DND-41 (cell line): ENCODE measurements around the gene SSUH2.
"Not testable (repeated sequence)": the region's sequence is repeated elsewhere in the genome, so short reads cannot be mapped to it uniquely, and the experiment has no call there.

ENCODE experiments used
- ATAC-seq: fragments of 200-7000 bp; cut with Tn5 transposase; 3 replicates; pipeline ENCODE4 v1.9.1; 2021; ENCODE audit warnings: low read depth; ENCODE audit not compliant: insufficient read depth
- DNase-seq: peaks from one replicate; pipeline ENCODE4 v3.0.0-alpha.2; 2020
- H2AFZ ChIP-seq: 2 replicates; pipeline ENCODE4 v1.6.0; 2012; ENCODE audit warnings: low read depth, low read length
- H3K27ac ChIP-seq: 2 replicates; pipeline ENCODE4 v1.5.1; 2012; ENCODE audit warnings: low read length, inconsistent platforms
- H3K27me3 ChIP-seq: fragments of 200-600 bp; sonication (generic); 2 replicates; pipeline ENCODE4 v1.6.0; 2012; ENCODE audit warnings: low read length, mild to moderate bottlenecking, inconsistent platforms; ENCODE audit not compliant: insufficient read depth, poor library complexity
- H3K36me3 ChIP-seq: 2 replicates; pipeline ENCODE4 v1.5.1; 2012; ENCODE audit warnings: low read length, inconsistent platforms; ENCODE audit not compliant: insufficient read depth
- H3K4me1 ChIP-seq: 2 replicates; pipeline ENCODE4 v1.5.1; 2012; ENCODE audit warnings: mild to moderate bottlenecking, low read length; ENCODE audit not compliant: insufficient read depth
- H3K4me2 ChIP-seq: 2 replicates; pipeline ENCODE4 v1.6.0; 2012; ENCODE audit warnings: mild to moderate bottlenecking, moderate library complexity, low read length, inconsistent platforms; ENCODE audit not compliant: insufficient read depth
- H3K4me3 ChIP-seq, 2 experiments: fragments of 200-600 bp in 1 of 2; shearing (Covaris generic) in 1 of 2; 2 replicates each; pipeline ENCODE4 v1.5.1; 2012 to 2016; ENCODE audit warnings: inconsistent platforms in 2 of 2, low read length in 2 of 2, mild to moderate bottlenecking in 2 of 2, low read depth in 1 of 2, moderate library complexity in 1 of 2
- H3K79me2 ChIP-seq: 2 replicates; pipeline ENCODE4 v1.6.0; 2012; ENCODE audit warnings: low read length, inconsistent platforms; ENCODE audit not compliant: insufficient read depth
- H3K9ac ChIP-seq: 2 replicates; pipeline ENCODE4 v1.6.0; 2012; ENCODE audit warnings: low read depth, mild to moderate bottlenecking, inconsistent platforms, low read length, moderate library complexity
- H3K9me3 ChIP-seq: 2 replicates; pipeline ENCODE4 v1.5.1; 2012; ENCODE audit warnings: low read length, moderate library complexity, mild to moderate bottlenecking, inconsistent platforms; ENCODE audit not compliant: insufficient read depth, severe bottlenecking
- H4K20me1 ChIP-seq: 2 replicates; pipeline ENCODE4 v1.6.0; 2012; ENCODE audit warnings: low read length; ENCODE audit not compliant: insufficient read depth
- EZH2 ChIP-seq: IDR thresholded peaks from 3 replicates; pipeline ENCODE4 v1.6.1; 2012; ENCODE audit warnings: borderline replicate concordance, low read depth, mild to moderate bottlenecking, moderate library complexity, low read length, inconsistent platforms; ENCODE audit not compliant: severe bottlenecking
- TF ChIP-seq, protein P1 (sequence below): IDR thresholded peaks from 2 replicates; pipeline ENCODE4 v1.5.1; 2012; ENCODE audit warnings: borderline replicate concordance, low read length, moderate library complexity, mild to moderate bottlenecking; ENCODE audit not compliant: poor library complexity, severe bottlenecking; ENCODE audit errors: extremely low read depth

Gene SSUH2

GRCh38 chr3:8644748-8645390, at the start of gene SSUH2:
SSUH2 (minus strand) TSS chr3:8644798; CDS start chr3:8644758, 40 bp downstream.
- H3K4me3 ChIP-seq: no peak within 1 kb of the TSS
- no peak within 1 kb of the TSS for H2AFZ ChIP-seq
- no peaks in the 10 kb centered on the region for H3K9me3 ChIP-seq
- H4K20me1 ChIP-seq: no peaks in the 10 kb centered on the region
- peaks cover 2% of the 10 kb centered on the region for H3K27me3 ChIP-seq
- no peak within 1 kb of the TSS for H3K9ac ChIP-seq
- H3K27ac ChIP-seq: no peak within 1 kb of the TSS
- no peak within 1 kb of the TSS for H3K4me2 ChIP-seq
- H3K4me1 ChIP-seq: no peaks in the 10 kb centered on the region
- no peak for ATAC-seq
- no peak for DNase-seq
- H3K79me2 ChIP-seq: no peaks in the 10 kb centered on the region
- TF ChIP-seq, protein P1, sequence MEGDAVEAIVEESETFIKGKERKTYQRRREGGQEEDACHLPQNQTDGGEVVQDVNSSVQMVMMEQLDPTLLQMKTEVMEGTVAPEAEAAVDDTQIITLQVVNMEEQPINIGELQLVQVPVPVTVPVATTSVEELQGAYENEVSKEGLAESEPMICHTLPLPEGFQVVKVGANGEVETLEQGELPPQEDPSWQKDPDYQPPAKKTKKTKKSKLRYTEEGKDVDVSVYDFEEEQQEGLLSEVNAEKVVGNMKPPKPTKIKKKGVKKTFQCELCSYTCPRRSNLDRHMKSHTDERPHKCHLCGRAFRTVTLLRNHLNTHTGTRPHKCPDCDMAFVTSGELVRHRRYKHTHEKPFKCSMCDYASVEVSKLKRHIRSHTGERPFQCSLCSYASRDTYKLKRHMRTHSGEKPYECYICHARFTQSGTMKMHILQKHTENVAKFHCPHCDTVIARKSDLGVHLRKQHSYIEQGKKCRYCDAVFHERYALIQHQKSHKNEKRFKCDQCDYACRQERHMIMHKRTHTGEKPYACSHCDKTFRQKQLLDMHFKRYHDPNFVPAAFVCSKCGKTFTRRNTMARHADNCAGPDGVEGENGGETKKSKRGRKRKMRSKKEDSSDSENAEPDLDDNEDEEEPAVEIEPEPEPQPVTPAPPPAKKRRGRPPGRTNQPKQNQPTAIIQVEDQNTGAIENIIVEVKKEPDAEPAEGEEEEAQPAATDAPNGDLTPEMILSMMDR: no peak
- no peak for TF ChIP-seq EZH2
- no peaks in the 10 kb centered on the region for H3K36me3 ChIP-seq

DNA sequence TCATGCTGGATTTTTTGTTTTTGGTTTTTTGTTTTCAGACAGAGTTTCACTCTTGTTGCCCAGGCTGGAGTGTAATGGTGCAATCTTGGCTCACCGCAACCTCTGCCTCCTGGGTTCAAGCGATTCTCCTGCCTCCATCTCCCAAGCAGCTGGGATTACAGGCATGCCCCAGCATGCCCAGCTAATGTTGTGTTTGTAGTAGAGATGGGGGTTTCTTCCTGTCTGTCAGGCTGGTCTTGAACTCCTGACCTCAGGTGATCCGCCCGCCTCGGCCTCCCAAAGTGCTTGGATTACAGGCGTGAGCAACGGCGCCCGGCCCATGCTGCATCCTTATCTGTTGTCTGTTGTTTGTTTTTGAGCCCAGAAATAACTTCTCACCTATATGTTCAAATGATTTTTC, 46.7 kb upstream of the SSUH2 start:
- H2AFZ ChIP-seq, DNase-seq, H3K4me2 ChIP-seq, H3K36me3 ChIP-seq, ATAC-seq, H3K4me3 ChIP-seq, H3K9me3 ChIP-seq, H3K27me3 ChIP-seq, H3K9ac ChIP-seq, H3K4me1 ChIP-seq, H3K27ac ChIP-seq, H3K79me2 ChIP-seq, H4K20me1 ChIP-seq: not testable (repeated sequence)

DNA sequence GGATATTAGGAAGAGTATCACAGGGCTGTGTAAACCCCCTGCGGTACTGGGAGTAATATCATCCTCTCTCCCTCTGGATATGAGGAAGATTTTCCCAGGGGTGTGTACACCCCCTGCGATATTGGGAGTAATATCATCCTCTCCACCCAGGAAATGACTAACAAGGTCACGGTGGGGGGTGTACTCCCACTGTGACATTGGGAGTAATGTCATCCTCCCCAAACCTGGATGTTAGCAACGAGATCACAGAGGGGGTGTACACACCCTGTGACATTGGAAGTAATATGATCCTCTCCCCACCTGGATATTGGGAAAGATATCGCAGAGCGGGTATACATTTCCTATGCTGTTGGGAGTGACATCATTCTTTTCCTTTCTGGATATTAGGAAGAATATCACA, 40.4 kb upstream of the SSUH2 start:
- not testable (repeated sequence) for H2AFZ ChIP-seq, H3K27me3 ChIP-seq, H3K27ac ChIP-seq, ATAC-seq, H3K4me1 ChIP-seq, H3K9ac ChIP-seq, H3K9me3 ChIP-seq, H3K4me2 ChIP-seq, DNase-seq, H4K20me1 ChIP-seq, H3K79me2 ChIP-seq, H3K4me3 ChIP-seq, H3K36me3 ChIP-seq

DNA sequence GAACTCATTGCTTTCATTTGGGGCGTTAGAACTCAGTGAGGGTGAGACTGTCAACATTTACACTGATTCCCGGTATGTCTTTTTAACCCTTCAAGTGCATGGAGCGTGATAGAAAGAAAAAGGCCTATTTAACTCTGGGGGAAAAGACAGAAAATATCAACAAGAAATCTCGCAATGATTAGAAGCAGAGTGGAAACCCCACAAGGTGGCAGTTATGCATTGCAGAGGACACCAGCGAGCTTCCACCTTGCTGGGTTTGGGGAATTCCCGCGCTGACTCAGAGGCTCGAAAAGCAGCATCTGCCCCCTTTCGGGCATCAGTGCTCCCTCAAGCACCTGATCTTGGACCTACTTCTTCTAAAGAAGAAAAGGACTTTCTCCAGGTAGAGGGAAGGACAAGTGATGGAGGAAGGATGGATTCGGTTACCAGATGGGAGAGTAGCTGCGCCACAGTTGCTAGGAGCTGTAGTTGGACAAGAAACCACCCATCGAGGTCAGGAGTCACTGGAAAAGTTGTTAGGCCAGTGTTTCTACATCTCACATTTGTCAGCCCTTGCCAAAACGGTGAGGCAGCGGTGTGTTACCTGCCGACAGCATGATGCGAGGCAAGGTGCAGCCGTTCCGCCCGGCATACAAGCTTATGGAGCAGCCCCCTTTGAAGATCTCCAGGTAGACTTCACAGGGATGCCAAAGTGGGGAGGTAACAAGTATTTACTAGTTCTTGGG, 38.4 kb upstream of the SSUH2 start:
- H3K4me3 ChIP-seq, H3K27ac ChIP-seq, H2AFZ ChIP-seq, H3K4me2 ChIP-seq, ATAC-seq, H3K36me3 ChIP-seq, H3K79me2 ChIP-seq, H3K4me1 ChIP-seq, H3K9ac ChIP-seq, H3K9me3 ChIP-seq, H4K20me1 ChIP-seq, DNase-seq, H3K27me3 ChIP-seq: not testable (repeated sequence)

DNA sequence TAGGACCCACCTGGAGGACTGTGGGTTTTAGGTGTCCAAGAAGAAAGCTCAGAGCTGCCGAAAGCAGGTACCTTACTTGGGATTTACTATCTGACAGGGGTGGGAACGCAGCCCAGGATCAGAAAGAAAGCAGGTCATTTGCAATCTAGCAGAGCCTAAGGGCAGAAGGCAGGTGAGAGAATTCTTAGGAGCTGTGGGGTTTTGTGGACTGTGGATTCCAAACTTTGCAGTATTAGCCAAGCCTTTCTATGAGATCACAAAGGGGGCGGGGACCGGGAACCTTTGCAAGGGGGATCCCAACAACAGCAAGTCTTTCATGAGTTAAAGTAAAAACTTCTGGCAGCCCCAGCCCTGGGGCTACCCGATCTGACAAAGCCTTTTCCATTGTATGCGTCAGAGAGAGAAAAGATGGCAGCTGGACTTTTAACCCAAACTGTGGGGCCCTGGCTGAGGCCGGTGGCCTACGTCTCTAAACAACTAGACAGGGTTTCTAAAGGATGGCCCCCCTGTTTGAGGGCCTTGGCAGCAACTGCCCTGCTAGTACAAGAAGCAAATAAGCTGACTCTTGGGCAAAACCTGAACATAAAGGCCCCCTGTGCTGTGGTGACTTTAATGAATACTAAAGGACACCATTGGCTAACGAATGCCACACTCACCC, 37.4 kb upstream of the SSUH2 start:
- H3K4me1 ChIP-seq, H4K20me1 ChIP-seq, H3K27ac ChIP-seq, ATAC-seq, H3K9me3 ChIP-seq, H3K36me3 ChIP-seq, H3K79me2 ChIP-seq, H3K9ac ChIP-seq, H3K27me3 ChIP-seq, DNase-seq, H2AFZ ChIP-seq, H3K4me3 ChIP-seq, H3K4me2 ChIP-seq: not testable (repeated sequence)
